Duodenal mucosa (tissue), 2 donors: ENCODE results near the gene ARHGAP31.
"Not testable (repeated sequence)": the region's sequence is repeated elsewhere in the genome, so short reads cannot be mapped to it uniquely, and the experiment has no call there.

Experiments
- H3K27ac ChIP-seq: one replicate; pipeline ENCODE4 v1.7.0; 2013; ENCODE audit warnings: low read depth, low read length
- H3K27me3 ChIP-seq, 2 donors: one replicate each; pipeline ENCODE4 v1.7.0; 2013; ENCODE audit warnings: low read length in 2 of 2, control low read depth in 1 of 2; ENCODE audit not compliant: insufficient read depth in 2 of 2, control insufficient read depth in 1 of 2
- H3K36me3 ChIP-seq, 2 donors: one replicate each; pipeline ENCODE4 v1.7.0; 2013; ENCODE audit warnings: low read length in 2 of 2, control low read depth in 1 of 2; ENCODE audit not compliant: insufficient read depth in 2 of 2, control insufficient read depth in 1 of 2
- H3K4me1 ChIP-seq, 2 donors: one replicate each; pipeline ENCODE4 v1.7.0; 2013; ENCODE audit warnings: low read length in 2 of 2, control low read depth in 1 of 2; ENCODE audit not compliant: insufficient read depth in 2 of 2, control insufficient read depth in 1 of 2
- H3K4me3 ChIP-seq, 2 donors: one replicate each; pipeline ENCODE4 v1.7.0; 2013; ENCODE audit warnings: low read length in 2 of 2, low read depth in 1 of 2
- H3K9ac ChIP-seq, 2 donors: one replicate each; pipeline ENCODE4 v1.7.0; 2013; ENCODE audit warnings: low read length in 2 of 2, low read depth in 1 of 2
- H3K9me3 ChIP-seq, 2 donors: one replicate each; pipeline ENCODE4 v1.7.0; 2013; ENCODE audit warnings: low read length in 2 of 2, control low read depth in 1 of 2; ENCODE audit not compliant: control insufficient read depth in 1 of 2

ARHGAP31 gene

DNA sequence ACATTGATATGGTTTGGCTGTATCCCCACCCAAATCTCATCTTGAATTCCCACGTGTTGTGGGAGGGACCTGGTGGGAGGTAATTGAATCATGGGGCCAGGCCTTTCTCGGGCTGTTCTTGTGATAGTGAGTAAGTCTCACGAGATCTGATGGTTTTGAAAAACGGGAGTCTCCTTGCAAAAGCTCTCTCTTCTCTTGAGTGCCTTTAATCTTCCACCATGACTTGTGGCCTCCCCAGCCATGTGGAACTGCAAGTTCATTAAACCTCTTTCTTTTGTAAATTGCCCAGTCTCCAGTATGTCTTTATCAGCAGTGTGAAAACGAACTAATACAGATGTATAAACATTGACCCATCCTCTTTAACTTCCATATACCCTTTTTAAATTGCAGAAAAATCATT, 26.6 kb downstream of the ARHGAP31 start:
- H3K4me3 ChIP-seq, H3K27me3 ChIP-seq, H3K9ac ChIP-seq, H3K36me3 ChIP-seq, H3K9me3 ChIP-seq, H3K27ac ChIP-seq: not testable (repeated sequence)
- peaks cover 11 to 13% of the 10 kb centered on the region in 2 donors for H3K4me1 ChIP-seq

DNA sequence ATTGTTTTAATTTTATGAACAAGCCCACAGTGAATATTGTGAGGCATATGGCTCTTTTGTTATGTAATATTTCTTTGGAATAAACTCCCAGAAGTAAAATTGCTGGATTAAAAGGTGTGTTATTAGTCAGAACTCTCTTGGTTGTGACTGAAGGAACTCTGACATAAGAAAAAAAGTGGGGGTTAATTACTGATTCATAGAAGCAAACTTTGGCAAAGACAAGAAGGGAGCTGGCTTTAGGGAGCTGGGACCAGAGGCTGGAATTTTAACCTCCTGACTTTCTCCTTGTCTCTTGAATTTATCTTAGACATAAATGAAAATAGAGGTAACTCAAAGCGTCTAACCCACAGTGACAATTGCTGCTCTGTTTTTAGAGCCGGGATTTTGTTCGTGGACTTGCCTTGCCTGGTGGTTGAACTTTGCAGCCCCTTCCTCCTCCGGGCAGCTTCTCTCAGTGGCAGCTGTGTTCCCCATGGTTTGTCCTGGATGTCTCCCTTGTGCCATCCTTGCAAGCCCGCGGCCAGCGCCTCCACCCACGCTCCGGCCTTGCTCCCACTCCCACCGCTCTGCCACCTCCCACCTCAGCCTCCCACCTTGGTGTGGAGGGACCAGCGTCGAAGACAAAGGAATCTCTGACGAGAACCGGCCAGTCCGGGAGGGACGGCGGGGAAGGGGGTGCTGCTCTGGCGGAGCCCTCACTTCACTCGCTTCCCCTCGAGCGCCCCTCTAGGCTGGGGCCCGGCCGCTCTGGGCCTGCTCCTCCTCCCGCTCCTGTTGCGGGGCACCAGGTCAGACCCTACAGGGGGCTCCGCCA, 28.0 kb downstream of the ARHGAP31 start:
- Histone ChIP-seq H3K4me3 (peak overlapping the region; percentile 70 to 71), H3K36me3 (no peaks in the 10 kb centered on the region), H3K27me3 (peaks cover 0 to 3% of the 10 kb centered on the region in 2 donors), H3K9me3 (no peaks in the 10 kb centered on the region), H3K27ac (peak overlapping the region; percentile 78), H3K9ac (peak overlapping the region; percentile 64 to 68), H3K4me1 (peaks cover 11 to 13% of the 10 kb centered on the region in 2 donors)

DNA sequence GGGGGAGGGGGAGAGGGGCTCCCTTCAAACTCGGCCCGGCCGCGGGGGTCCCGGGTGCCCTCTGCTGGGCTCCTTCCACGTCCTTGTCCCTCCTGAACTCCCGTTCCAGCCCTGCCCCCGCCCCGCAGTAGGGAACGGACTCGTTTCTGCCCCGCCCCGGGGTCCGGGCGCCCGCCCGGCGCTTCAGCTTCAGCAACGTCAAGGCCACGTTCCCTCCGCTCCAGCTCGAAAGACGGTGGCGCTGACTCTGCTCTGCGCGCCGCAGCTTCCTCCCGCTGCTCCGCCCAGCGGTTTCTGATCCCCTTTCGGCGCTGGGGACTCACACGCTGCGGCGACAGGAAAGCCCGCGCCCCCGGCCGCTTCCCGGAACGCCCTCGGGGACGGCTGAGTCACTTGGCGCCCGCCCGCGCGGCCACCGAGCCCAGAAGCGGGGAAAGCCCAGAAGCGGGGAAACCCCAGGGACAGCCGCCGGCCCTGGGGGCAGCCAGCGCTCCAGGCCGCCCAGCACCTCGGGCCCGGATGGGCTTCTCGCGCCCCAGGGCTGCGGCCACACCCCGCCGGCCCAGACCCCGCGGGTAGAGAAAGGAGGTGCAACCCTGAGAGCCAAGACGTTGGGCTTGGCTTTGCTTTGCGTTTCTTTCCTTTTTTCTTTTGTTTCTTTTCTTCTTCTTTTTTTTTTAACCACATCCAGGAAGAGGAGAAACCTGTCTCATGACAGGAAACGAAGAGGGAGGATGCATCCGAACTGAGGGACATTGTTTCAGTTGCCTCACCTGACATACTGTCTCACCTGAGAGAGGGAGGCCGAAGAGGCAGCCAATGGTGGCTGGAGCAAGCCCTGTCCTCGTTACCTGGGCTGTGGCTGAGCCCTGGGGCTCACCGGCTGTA, 28.9 kb downstream of the ARHGAP31 start:
- no peaks in the 10 kb centered on the region for H3K9me3 ChIP-seq
- H3K9ac ChIP-seq = peak overlapping the region; percentile 64 to 68
- H3K27ac ChIP-seq = peak overlapping the region; percentile 78
- H3K36me3 ChIP-seq = no peaks in the 10 kb centered on the region
- H3K27me3 ChIP-seq = peaks cover 0 to 3% of the 10 kb centered on the region in 2 donors
- H3K4me1 ChIP-seq = peaks cover 11 to 13% of the 10 kb centered on the region in 2 donors
- peak overlapping the region; percentile 70 to 71 for H3K4me3 ChIP-seq

DNA sequence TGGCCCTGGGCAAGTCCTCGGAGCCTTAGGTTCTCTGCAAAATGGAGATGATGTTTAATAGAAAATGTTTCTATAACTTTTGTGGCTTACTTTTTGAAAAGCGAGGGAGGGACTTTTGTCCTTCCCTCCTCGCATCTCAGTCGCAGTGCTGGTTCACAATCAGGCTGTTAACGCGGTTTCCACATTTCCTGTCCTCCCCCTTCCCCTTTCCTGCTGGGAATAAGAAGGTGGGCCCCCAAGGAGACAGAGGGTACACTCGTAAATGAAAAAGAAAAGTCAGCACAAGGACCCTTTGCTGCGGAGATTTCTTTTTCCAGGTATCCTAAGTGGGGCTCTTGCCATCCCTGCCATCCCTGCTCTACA, 29.5 kb downstream of the ARHGAP31 start:
- H3K27me3 ChIP-seq = peaks cover 0 to 3% of the 10 kb centered on the region in 2 donors
- peak overlapping the region in 1 of 2 donors; percentile 55 for H3K9ac ChIP-seq
- no peaks in the 10 kb centered on the region for H3K36me3 ChIP-seq
- H3K9me3 ChIP-seq = no peaks in the 10 kb centered on the region
- peak overlapping the region; percentile 70 to 71 for H3K4me3 ChIP-seq
- no peak overlapping the region for H3K27ac ChIP-seq
- peaks cover 11 to 13% of the 10 kb centered on the region in 2 donors for H3K4me1 ChIP-seq

DNA sequence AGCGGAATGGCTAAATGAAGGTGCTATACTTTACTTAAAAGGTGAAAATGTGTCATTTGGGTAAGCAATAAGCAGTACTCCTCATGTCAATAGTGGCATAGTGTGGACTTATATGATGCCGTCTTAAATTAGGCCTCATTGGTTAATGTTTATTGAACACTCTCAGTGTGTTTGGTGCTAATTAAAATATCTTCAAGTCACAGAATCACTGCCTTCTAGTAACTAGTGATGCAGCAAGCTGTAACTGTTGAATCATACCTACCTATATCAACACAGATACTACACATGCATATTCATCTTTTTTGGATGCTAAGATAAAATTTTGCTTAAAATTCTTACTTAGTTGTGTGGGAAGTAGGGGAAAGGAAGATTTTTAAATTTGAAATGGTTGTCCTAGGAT, 30.7 kb downstream of the ARHGAP31 start:
- Histone ChIP-seq H3K9me3 (no peaks in the 10 kb centered on the region), H3K4me1 (peaks cover 13 to 16% of the 10 kb centered on the region in 2 donors), H3K27ac (no peak overlapping the region)

DNA sequence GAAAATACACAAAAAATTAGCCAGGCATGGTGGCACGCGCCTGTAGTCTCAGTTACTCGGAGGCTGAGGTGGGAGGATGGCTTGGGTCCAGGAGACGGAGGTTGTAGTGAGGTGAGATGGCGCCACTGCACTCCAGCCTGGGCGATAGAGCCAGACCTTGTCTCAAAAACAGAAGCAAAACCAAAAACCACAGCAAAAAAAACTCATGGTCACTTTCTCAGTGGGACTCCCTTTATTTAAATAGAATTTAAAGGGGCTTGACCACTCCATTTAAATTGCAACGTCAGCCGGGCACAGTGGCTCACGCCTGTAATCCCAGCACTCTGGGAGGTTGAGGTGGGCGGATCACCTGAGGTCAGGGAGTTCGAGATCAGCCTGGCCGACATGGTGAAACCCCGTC, 32.8 kb downstream of the ARHGAP31 start:
- H3K9me3 ChIP-seq = no peaks in the 10 kb centered on the region
- H3K4me1 ChIP-seq = peaks cover 13 to 15% of the 10 kb centered on the region in 2 donors
- H3K36me3 ChIP-seq = no peaks in the 10 kb centered on the region
- no peak overlapping the region for H3K9ac ChIP-seq
- H3K27ac ChIP-seq = no peak overlapping the region
- H3K27me3 ChIP-seq = peaks cover 0 to 3% of the 10 kb centered on the region in 2 donors
- H3K4me3 ChIP-seq = no peak overlapping the region

More for the DNA sequence above, 30.7 kb downstream of the ARHGAP31 start:
- H3K9ac ChIP-seq = no peak overlapping the region
- no peak overlapping the region for H3K4me3 ChIP-seq
- no peaks in the 10 kb centered on the region for H3K36me3 ChIP-seq
- H3K27me3 ChIP-seq = peaks cover 0 to 3% of the 10 kb centered on the region in 2 donors

DNA sequence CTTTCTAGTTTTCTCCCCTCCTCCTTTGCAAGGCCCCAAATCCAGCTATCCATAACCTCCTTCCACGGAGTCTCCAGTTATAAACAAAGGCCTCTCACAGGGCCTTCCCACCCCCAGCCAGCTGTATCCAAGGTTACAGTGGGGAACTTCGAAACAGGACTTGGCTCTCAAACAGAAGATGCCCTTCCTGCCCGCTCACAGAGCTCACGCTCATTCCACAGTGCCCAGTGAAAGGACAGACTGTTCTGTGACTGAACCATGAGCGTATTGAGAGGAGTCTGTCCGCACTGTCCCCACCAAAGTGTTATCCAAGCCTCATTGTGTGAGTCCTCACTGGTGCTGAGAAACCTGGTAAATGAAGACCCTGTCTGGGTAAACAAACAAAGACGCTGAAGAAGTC, 35.4 kb downstream of the ARHGAP31 start:
- peaks cover 4 to 6% of the 10 kb centered on the region in 2 donors for H3K4me1 ChIP-seq
- no peaks in the 10 kb centered on the region for H3K27me3 ChIP-seq
- H3K4me3 ChIP-seq = no peak overlapping the region
- H3K36me3 ChIP-seq = no peaks in the 10 kb centered on the region
- no peak overlapping the region for H3K27ac ChIP-seq
- no peak overlapping the region for H3K9ac ChIP-seq
- H3K9me3 ChIP-seq = no peaks in the 10 kb centered on the region

DNA sequence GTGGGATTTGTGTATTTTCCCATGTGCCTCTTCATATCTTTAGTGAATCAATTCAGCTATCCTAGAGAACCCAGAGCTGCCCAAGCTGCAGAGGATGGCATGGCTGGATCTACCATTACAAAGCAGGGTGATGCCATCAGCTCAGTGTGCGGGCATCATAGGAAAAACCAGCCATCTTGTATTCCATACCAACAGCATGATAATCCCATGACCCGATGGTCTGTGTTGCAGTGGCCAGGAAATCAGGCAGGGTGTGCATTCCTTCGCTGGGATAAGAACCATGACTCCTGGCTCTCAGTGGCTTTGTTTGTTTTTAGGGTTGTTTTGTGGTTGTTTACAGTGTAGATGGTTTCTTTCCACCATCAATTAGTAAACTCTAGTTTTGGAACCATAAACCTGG, 36.0 kb downstream of the ARHGAP31 start:
- no peaks in the 10 kb centered on the region for H3K27me3 ChIP-seq
- H3K4me1 ChIP-seq = peaks cover 4 to 7% of the 10 kb centered on the region in 2 donors
- H3K9ac ChIP-seq = no peak overlapping the region
- H3K36me3 ChIP-seq = no peaks in the 10 kb centered on the region
- H3K4me3 ChIP-seq = no peak overlapping the region
- no peak overlapping the region for H3K27ac ChIP-seq
- no peaks in the 10 kb centered on the region for H3K9me3 ChIP-seq

DNA sequence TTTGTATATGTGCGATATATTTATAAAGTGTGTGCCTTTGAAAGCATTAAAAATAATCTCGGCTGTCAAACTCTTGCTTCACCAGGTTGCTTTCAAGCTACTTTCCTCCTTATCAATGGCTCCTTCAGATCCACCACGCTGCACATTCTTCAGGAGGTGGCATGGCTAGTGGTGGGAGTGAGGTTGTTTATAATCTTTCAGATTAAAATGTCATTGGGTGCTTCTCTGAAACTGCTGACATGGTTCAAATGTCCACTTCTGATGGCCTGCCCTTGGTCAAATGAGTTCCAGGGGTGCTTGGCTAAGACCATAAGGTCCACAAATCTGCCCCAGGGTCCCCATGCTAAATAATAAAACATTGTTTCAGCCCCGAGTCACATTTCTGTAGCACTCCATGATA, 36.7 kb downstream of the ARHGAP31 start:
- Histone ChIP-seq H3K4me1 (peaks cover 4 to 7% of the 10 kb centered on the region in 2 donors), H3K27me3 (no peaks in the 10 kb centered on the region), H3K4me3 (no peak overlapping the region), H3K9ac (no peak overlapping the region), H3K27ac (no peak overlapping the region), H3K9me3 (no peaks in the 10 kb centered on the region), H3K36me3 (no peaks in the 10 kb centered on the region)

DNA sequence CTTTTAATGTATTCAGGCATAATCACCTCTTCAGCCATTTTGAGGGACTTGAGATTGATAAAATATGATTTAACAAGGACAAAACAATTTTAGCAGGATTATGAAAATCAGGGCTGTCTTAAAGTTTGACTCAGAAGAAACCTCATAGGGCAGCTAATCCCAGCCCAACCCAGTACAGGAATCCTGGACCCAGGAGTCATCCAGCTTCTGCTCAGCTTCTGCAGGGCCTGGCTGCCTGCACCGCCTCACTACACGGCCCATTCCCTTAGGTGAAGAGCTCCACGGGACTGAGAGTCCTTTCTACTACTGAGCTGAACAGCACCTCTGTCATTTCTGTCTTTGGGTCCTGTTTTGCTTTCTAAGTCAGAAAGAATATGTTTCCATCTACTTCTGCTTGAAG, 37.5 kb downstream of the ARHGAP31 start:
- H3K9me3 ChIP-seq = no peaks in the 10 kb centered on the region
- H3K27ac ChIP-seq = no peak overlapping the region
- no peaks in the 10 kb centered on the region for H3K36me3 ChIP-seq
- no peak overlapping the region for H3K4me3 ChIP-seq
- H3K9ac ChIP-seq = no peak overlapping the region
- no peaks in the 10 kb centered on the region for H3K27me3 ChIP-seq
- H3K4me1 ChIP-seq = peaks cover 4 to 7% of the 10 kb centered on the region in 2 donors
